ENCODE measurements around the gene TBCE.

The TBCE gene

DNA sequence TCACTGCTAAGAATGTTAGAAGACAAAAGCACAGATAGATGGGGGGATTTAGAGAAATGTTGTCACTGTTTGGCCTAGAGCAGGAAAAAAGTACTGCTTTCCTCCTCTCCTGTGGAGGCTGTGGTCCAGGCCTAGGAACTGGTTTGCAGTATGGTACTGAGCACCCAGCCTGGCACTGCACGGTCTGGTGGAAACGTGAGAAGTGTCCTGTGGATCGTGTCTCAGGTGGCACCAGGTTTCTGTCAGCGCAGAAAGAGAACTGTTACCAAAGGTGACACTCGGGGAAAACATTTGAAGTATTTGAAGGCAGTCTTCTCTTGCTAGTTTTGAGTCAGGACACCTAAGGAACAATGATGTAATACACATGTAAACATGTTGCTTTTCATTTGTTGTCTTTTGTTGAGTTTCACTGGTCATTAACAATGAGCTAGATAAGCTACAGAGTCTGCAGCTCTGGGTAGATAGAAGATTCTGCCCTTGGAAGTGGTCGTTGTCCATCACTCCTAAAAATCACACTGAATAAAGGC is 74.0 kb downstream of the TBCE start:
- no peak for DNase-seq (ENCODE audit: extremely low read depth, insufficient read length)
- no peaks in the 10 kb centered on the region for H3K27me3 ChIP-seq (replicated peaks; ENCODE audit: control insufficient read depth, insufficient read depth, low read length)
- H3K4me3 ChIP-seq (replicated peaks; ENCODE audit: low read depth, low read length) = no peak overlapping the region
- TF ChIP-seq, protein P1, sequence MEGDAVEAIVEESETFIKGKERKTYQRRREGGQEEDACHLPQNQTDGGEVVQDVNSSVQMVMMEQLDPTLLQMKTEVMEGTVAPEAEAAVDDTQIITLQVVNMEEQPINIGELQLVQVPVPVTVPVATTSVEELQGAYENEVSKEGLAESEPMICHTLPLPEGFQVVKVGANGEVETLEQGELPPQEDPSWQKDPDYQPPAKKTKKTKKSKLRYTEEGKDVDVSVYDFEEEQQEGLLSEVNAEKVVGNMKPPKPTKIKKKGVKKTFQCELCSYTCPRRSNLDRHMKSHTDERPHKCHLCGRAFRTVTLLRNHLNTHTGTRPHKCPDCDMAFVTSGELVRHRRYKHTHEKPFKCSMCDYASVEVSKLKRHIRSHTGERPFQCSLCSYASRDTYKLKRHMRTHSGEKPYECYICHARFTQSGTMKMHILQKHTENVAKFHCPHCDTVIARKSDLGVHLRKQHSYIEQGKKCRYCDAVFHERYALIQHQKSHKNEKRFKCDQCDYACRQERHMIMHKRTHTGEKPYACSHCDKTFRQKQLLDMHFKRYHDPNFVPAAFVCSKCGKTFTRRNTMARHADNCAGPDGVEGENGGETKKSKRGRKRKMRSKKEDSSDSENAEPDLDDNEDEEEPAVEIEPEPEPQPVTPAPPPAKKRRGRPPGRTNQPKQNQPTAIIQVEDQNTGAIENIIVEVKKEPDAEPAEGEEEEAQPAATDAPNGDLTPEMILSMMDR (IDR thresholded peaks at IDR 0.05; ENCODE audit: insufficient read depth, low read length, poor library complexity, severe bottlenecking) = no peak
- peaks cover 11% of the 10 kb centered on the region for H3K36me3 ChIP-seq (ENCODE audit: control insufficient read depth, insufficient read depth, low read length)

DNA sequence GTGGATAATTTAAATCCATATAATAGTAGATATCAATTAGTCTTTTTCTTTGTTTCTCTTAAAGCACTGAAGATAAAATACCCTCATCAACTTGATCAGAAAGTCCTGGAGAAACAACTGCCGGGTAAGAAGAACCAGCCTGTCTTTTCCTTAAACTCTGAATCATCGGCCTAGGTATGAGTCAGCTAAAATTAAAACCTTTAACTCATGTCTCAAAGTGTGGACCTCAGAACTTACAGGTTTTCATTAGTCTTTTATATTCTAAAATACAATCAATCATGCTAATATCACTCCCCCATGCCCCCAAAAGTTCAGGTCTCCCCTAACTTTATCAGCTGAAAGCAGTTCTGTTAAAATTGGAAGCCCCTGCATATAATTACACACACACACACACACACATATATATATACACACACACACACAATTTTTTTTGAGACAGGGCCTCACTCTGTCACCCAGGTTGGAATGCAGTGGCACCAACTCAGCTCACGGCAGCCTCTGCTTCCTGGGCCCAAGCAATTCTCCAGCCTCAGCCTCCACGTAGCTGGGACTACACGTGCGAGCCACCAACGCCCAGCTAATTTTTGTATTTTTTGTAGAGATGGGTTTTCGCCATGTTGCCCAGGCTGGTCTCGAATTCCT is 75.7 kb downstream of the TBCE start:
- Histone ChIP-seq H3K27me3 (replicated peaks; ENCODE audit: control insufficient read depth, insufficient read depth, low read length) (no peaks in the 10 kb centered on the region), H3K4me3 (replicated peaks; ENCODE audit: low read depth, low read length) (no peak overlapping the region), H3K36me3 (ENCODE audit: control insufficient read depth, insufficient read depth, low read length) (peaks cover 7% of the 10 kb centered on the region)
- TF ChIP-seq, protein P1 (IDR thresholded peaks at IDR 0.05; ENCODE audit: insufficient read depth, low read length, poor library complexity, severe bottlenecking) = no peak
- no peak for DNase-seq (ENCODE audit: extremely low read depth, insufficient read length)

DNA sequence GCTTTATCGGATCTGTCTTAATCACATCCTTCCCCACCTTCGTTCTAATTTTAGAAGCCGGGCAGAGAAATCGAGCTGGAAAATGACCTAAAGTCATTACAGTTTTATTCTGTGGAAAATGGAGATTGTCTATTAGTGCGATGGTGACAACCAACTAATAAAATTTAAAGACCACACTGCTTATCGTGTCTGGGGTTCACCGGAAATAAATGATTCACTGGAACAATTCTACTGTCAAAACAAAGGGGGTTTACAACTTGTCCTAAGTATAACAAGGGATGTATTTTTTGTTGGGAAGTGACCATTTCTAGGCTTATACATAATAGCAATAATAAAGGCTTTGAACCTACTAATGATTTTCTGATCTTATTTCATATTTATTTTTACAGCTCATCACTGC is 81.4 kb downstream of the TBCE start:
- no peak overlapping the region for H3K4me3 ChIP-seq (replicated peaks; ENCODE audit: low read depth, low read length)
- peaks cover 5% of the 10 kb centered on the region for H3K36me3 ChIP-seq (ENCODE audit: control insufficient read depth, insufficient read depth, low read length)
- TF ChIP-seq, protein P1 (IDR thresholded peaks at IDR 0.05; ENCODE audit: insufficient read depth, low read length, poor library complexity, severe bottlenecking) = no peak
- no peaks in the 10 kb centered on the region for H3K27me3 ChIP-seq (replicated peaks; ENCODE audit: control insufficient read depth, insufficient read depth, low read length)
- DNase-seq (ENCODE audit: extremely low read depth, insufficient read length) = no peak

DNA sequence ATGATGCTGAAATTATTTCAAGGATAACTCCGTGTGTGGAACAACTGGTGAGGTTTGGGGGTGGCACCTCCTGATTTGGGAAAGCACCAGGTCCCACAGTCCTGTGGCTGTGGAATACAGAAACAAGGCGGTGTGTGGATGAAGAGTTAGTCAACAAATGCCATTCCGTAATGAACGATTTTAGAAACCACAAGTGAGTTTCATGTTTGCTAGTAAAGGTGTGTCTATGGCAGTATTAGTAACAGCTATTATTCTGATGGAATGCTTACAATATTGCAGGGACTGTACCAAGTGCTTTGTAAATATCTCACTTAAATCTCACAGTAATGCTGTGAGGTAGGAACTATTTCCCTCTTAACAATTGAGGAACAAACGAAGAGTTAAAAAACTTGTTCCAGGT is 83.2 kb downstream of the TBCE start:
- TF ChIP-seq, protein P1 (IDR thresholded peaks at IDR 0.05; ENCODE audit: insufficient read depth, low read length, poor library complexity, severe bottlenecking) = no peak
- H3K27me3 ChIP-seq (replicated peaks; ENCODE audit: control insufficient read depth, insufficient read depth, low read length) = no peaks in the 10 kb centered on the region
- no peak for DNase-seq (ENCODE audit: extremely low read depth, insufficient read length)
- no peak overlapping the region for H3K4me3 ChIP-seq (replicated peaks; ENCODE audit: low read depth, low read length)
- peaks cover 3% of the 10 kb centered on the region for H3K36me3 ChIP-seq (ENCODE audit: control insufficient read depth, insufficient read depth, low read length)

DNA sequence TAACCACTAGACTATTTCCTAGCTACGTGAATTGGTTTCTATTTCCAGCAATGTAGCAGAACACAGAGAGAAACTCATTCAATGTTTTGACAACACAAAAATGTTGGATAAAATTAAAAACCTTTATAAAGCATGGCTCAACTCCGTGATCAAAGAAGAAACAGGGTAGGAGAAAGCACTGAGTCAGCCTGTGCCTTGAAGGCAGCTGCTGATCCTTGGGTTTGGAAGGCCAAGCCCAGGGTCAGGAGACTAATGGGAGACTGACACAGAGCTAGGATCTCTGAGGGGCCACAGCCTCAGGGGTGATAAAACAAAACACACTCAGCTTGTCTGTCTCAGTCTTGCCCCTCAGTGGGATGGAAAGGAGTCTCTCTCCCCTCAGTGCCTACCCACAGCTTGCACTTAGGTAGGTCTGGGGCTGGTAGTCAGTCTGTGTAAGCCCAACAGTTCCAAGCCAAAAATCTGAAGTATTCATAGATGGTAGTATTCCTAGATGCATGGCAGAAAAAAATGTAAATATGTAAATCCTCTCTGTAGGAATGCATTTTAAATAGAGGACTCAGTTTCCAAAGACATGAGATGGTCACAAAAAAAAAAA is 83.8 kb downstream of the TBCE start:
- Histone ChIP-seq H3K36me3 (ENCODE audit: control insufficient read depth, insufficient read depth, low read length) (peaks cover 3% of the 10 kb centered on the region), H3K4me3 (replicated peaks; ENCODE audit: low read depth, low read length) (no peak overlapping the region), H3K27me3 (replicated peaks; ENCODE audit: control insufficient read depth, insufficient read depth, low read length) (no peaks in the 10 kb centered on the region)
- no peak for DNase-seq (ENCODE audit: extremely low read depth, insufficient read length)
- TF ChIP-seq, protein P1 (IDR thresholded peaks at IDR 0.05; ENCODE audit: insufficient read depth, low read length, poor library complexity, severe bottlenecking) = no peak

Data from GM06990 (cell line).